BE2C (cell line): ENCODE results near the gene GBX2.

Experiments
- DNase-seq: peaks from one replicate; pipeline ENCODE4 v3.0.0-alpha.2; 2020
- H3K27me3 ChIP-seq: fragments of 250-450 bp; sonication (Bioruptor Pico); 2 replicates; pipeline ENCODE4 v1.5.1; 2020; ENCODE audit warnings: mild to moderate bottlenecking
- H3K36me3 ChIP-seq: fragments of 250-450 bp; sonication (Bioruptor Pico); 2 replicates; pipeline ENCODE4 v1.5.1; 2020; ENCODE audit warnings: mild to moderate bottlenecking
- H3K4me1 ChIP-seq: fragments of 250-450 bp; sonication (Bioruptor Pico); 2 replicates; pipeline ENCODE4 v1.5.1; 2020
- H3K4me3 ChIP-seq: 2 replicates; pipeline ENCODE4 v1.5.1; 2011; ENCODE audit warnings: low read depth, low read length
- H3K9me3 ChIP-seq: fragments of 250-450 bp; sonication (Bioruptor Pico); 2 replicates; pipeline ENCODE4 v1.5.1; 2020
- CTCF ChIP-seq: IDR thresholded peaks from 2 replicates; pipeline ENCODE4 v1.5.1; 2012; ENCODE audit warnings: mild to moderate bottlenecking, low read depth, low read length

Gene GBX2

GRCh38 chr2:236120829-236121228 lies 47.4 kb downstream of the GBX2 start:
- no peak for DNase-seq
- Histone ChIP-seq H3K27me3 (no peaks in the 10 kb centered on the region), H3K4me3 (no peak overlapping the region), H3K36me3 (no peaks in the 10 kb centered on the region), H3K4me1 (no peaks in the 10 kb centered on the region), H3K9me3 (no peaks in the 10 kb centered on the region)
- TF ChIP-seq CTCF: no peak

GRCh38 chr2:236120141-236120601 lies 48.0 kb downstream of the GBX2 start:
- Histone ChIP-seq H3K9me3 (no peaks in the 10 kb centered on the region), H3K36me3 (no peaks in the 10 kb centered on the region), H3K4me1 (no peaks in the 10 kb centered on the region), H3K27me3 (no peaks in the 10 kb centered on the region), H3K4me3 (no peak overlapping the region)
- no peak for TF ChIP-seq CTCF
- no peak for DNase-seq

GRCh38 chr2:236119476-236119875 lies 48.7 kb downstream of the GBX2 start:
- Histone ChIP-seq H3K9me3 (no peaks in the 10 kb centered on the region), H3K27me3 (no peaks in the 10 kb centered on the region), H3K4me3 (no peak overlapping the region), H3K36me3 (no peaks in the 10 kb centered on the region), H3K4me1 (no peaks in the 10 kb centered on the region)
- DNase-seq: no peak
- TF ChIP-seq CTCF: no peak

GRCh38 chr2:236119003-236119402 lies 49.2 kb downstream of the GBX2 start:
- no peak overlapping the region for H3K4me3 ChIP-seq
- no peaks in the 10 kb centered on the region for H3K27me3 ChIP-seq
- no peaks in the 10 kb centered on the region for H3K9me3 ChIP-seq
- H3K36me3 ChIP-seq: no peaks in the 10 kb centered on the region
- no peaks in the 10 kb centered on the region for H3K4me1 ChIP-seq
- no peak for DNase-seq
- TF ChIP-seq CTCF: no peak

- Histone ChIP-seq H3K36me3 (no peaks in the 10 kb centered on the region), H3K4me1 (no peaks in the 10 kb centered on the region), H3K9me3 (no peaks in the 10 kb centered on the region), H3K4me3 (no peak overlapping the region), H3K27me3 (no peaks in the 10 kb centered on the region)
- TF ChIP-seq CTCF: no peak
- DNase-seq: no peak
Measured at GRCh38 chr2:236117861-236118269, 50.3 kb downstream of the GBX2 start.

- Histone ChIP-seq H3K27me3 (no peaks in the 10 kb centered on the region), H3K4me1 (no peaks in the 10 kb centered on the region), H3K4me3 (no peak overlapping the region), H3K36me3 (no peaks in the 10 kb centered on the region), H3K9me3 (no peaks in the 10 kb centered on the region)
- DNase-seq: no peak
- TF ChIP-seq CTCF: no peak
Measured at GRCh38 chr2:236117401-236117800, 50.8 kb downstream of the GBX2 start.
